A673 (cell line): Measurements from ENCODE around the gene SPAG16. TPM values are rescaled to one million over a fixed set of nuclear protein-coding genes. Genes with fewer than 3 reads are reported as not detected.

Experiments used
- BruUV-seq: library from RNA; stranded (reverse); fragments of 400-500 nt; replicated peaks from 2 replicates; lab custom pipeline; 2021; lab: Mats Ljungman, UMichigan
- CTCF ChIA-PET: fragments of 300-600 bp; sonication (Branson Sonifier 250); formaldehyde crosslinking; loops from one replicate; lab custom pipeline; 2022; ENCODE audit warnings: antibody characterized with exemption; lab: Charles Lee
- POLR2A ChIA-PET: fragments of 300-600 bp; sonication (Branson Sonifier 250); formaldehyde crosslinking; loops from one replicate; lab custom pipeline; 2022; ENCODE audit warnings: antibody characterized with exemption; ENCODE audit not compliant: low non-redundant PET; lab: Charles Lee
- DNase-seq: peaks from one replicate; pipeline ENCODE4 v3.0.0-alpha.2; 2015; ENCODE audit warnings: low spot score
- H3K27ac ChIP-seq: fragments of 200-600 bp; sonication (generic); 2 replicates; pipeline ENCODE4 v1.5.1; 2016; ENCODE audit warnings: mixed run types, low read depth, mild to moderate bottlenecking, mixed read lengths, antibody characterized with exemption, low read length; ENCODE audit not compliant: poor library complexity, severe bottlenecking
- H3K27me3 ChIP-seq: fragments of 200-600 bp; sonication (generic); replicated peaks from 2 replicates; pipeline ENCODE4 v1.6.1; 2017; ENCODE audit warnings: mixed run types, low read depth, mild to moderate bottlenecking, mixed read lengths, antibody characterized with exemption, low read length; ENCODE audit not compliant: insufficient read depth, poor library complexity
- H3K36me3 ChIP-seq: fragments of 200-600 bp; sonication (generic); 2 replicates; pipeline ENCODE4 v1.6.1; 2016; ENCODE audit warnings: mixed run types, mild to moderate bottlenecking, mixed read lengths, antibody characterized with exemption, low read length; ENCODE audit not compliant: insufficient read depth, poor library complexity, severe bottlenecking
- H3K4me1 ChIP-seq: fragments of 200-600 bp; sonication (generic); 2 replicates; pipeline ENCODE4 v1.6.1; 2017; ENCODE audit warnings: mixed run types, mild to moderate bottlenecking, mixed read lengths, antibody characterized with exemption, low read length; ENCODE audit not compliant: insufficient read depth, poor library complexity, severe bottlenecking
- H3K4me3 ChIP-seq: fragments of 200-600 bp; sonication (generic); 2 replicates; pipeline ENCODE4 v1.5.1; 2016; ENCODE audit warnings: low read depth, mixed run types, mild to moderate bottlenecking, mixed read lengths, low read length; ENCODE audit not compliant: poor library complexity, severe bottlenecking
- H3K9me3 ChIP-seq: fragments of 200-600 bp; sonication (generic); 2 replicates; pipeline ENCODE4 v1.6.1; 2016; ENCODE audit warnings: mixed run types, low read depth, mild to moderate bottlenecking, mixed read lengths, antibody characterized with exemption, low read length; ENCODE audit not compliant: poor library complexity, severe bottlenecking
- CTCF ChIP-seq: fragments of 300-800, 200-600 bp; sonication (generic); conservative IDR thresholded peaks from 2 replicates; pipeline ENCODE4 v1.5.1; 2017; ENCODE audit warnings: low read depth, mild to moderate bottlenecking, antibody characterized with exemption, low read length, moderate library complexity, mixed read lengths
- EZH2 ChIP-seq: fragments of 200-600 bp; sonication (generic); IDR thresholded peaks from 2 replicates; pipeline ENCODE4 v1.6.1; 2017; ENCODE audit warnings: borderline replicate concordance, low read depth, mild to moderate bottlenecking, mixed read lengths, antibody characterized with exemption, low read length; ENCODE audit not compliant: poor library complexity, severe bottlenecking
- intact Hi-C: fragments of 100-400 bp; cut with micrococcal nuclease; formaldehyde crosslinking; loops from one replicate; pipeline ENCODE4 v1.10.0; 2022; ENCODE audit not compliant: unreplicated experiment
- total RNA-seq: library from RNA; stranded (reverse); gene quantifications from 2 replicates; pipeline ENCODE4 v1.2.3, GENCODE V29; 2021

The SPAG16 gene
- total RNA-seq, 1 experiment from 2014 or later: 13.1 TPM

GRCh38 chr2:213537579-213537978, 253.3 kb downstream of the SPAG16 start:
- intact Hi-C loops: no loop called here
- H3K36me3 ChIP-seq: no peaks in the 10 kb centered on the region
- H3K9me3 ChIP-seq: no peaks in the 10 kb centered on the region
- ChIA-PET POLR2A (no interaction called here), CTCF (no interaction called here)
- BruUV-seq: no TSS peak
- TF ChIP-seq CTCF (no peak), EZH2 (no peak)
- H3K27ac ChIP-seq: no peak overlapping the region
- no peaks in the 10 kb centered on the region for H3K4me1 ChIP-seq
- H3K27me3 ChIP-seq: no peaks in the 10 kb centered on the region
- H3K4me3 ChIP-seq: no peak overlapping the region
- no peak for DNase-seq

- Histone ChIP-seq H3K4me3 (no peak overlapping the region), H3K36me3 (no peaks in the 10 kb centered on the region), H3K4me1 (no peaks in the 10 kb centered on the region), H3K27me3 (no peaks in the 10 kb centered on the region), H3K27ac (no peak overlapping the region), H3K9me3 (no peaks in the 10 kb centered on the region)
- BruUV-seq: no TSS peak
- ChIA-PET CTCF (no interaction called here), POLR2A (no interaction called here)
- DNase-seq: no peak
- intact Hi-C loops: no loop called here
- no peak for TF ChIP-seq CTCF
- no peak for TF ChIP-seq EZH2
Measured at GRCh38 chr2:213544940-213545339, 260.7 kb downstream of the SPAG16 start.

GRCh38 chr2:213545481-213545880, 261.2 kb downstream of the SPAG16 start:
- Histone ChIP-seq H3K36me3 (no peaks in the 10 kb centered on the region), H3K9me3 (no peaks in the 10 kb centered on the region), H3K27ac (no peak overlapping the region), H3K27me3 (peaks cover 3% of the 10 kb centered on the region), H3K4me1 (no peaks in the 10 kb centered on the region), H3K4me3 (no peak overlapping the region)
- no TSS peak for BruUV-seq
- POLR2A ChIA-PET: no interaction called here
- intact Hi-C loops: no loop called here
- CTCF ChIA-PET: no interaction called here
- DNase-seq: no peak
- TF ChIP-seq EZH2 (no peak), CTCF (no peak)
